Glutamatergic neuron (in vitro differentiated cells): ENCODE measurements around the gene SEMA4A. TPM values are rescaled to one million over a fixed set of nuclear protein-coding genes. Genes with fewer than 3 reads are reported as not detected.

ENCODE experiments used
- DNase-seq: peaks from one replicate; pipeline ENCODE4 v3.0.0; 2022
- H3K27ac Mint-ChIP-seq: one replicate; pipeline ENCODE4 v1.8.0; 2020; ENCODE audit warnings: mild to moderate bottlenecking, mixed read lengths, inconsistent platforms; ENCODE audit not compliant: unreplicated experiment
- H3K27me3 Mint-ChIP-seq: one replicate; pipeline ENCODE4 v1.8.0; 2020; ENCODE audit warnings: mild to moderate bottlenecking, moderate library complexity, mixed read lengths, inconsistent platforms; ENCODE audit not compliant: unreplicated experiment
- H3K36me3 Mint-ChIP-seq: one replicate; pipeline ENCODE4 v1.8.0; 2020; ENCODE audit warnings: mild to moderate bottlenecking, mixed read lengths, inconsistent platforms; ENCODE audit not compliant: unreplicated experiment
- H3K4me1 Mint-ChIP-seq: one replicate; pipeline ENCODE4 v1.8.0; 2020; ENCODE audit warnings: mild to moderate bottlenecking, low read depth, mixed read lengths, inconsistent platforms; ENCODE audit not compliant: unreplicated experiment
- H3K4me3 Mint-ChIP-seq: one replicate; pipeline ENCODE4 v1.8.0; 2020; ENCODE audit warnings: mild to moderate bottlenecking, mixed read lengths, inconsistent platforms; ENCODE audit not compliant: unreplicated experiment
- H3K9me3 Mint-ChIP-seq: one replicate; pipeline ENCODE4 v1.8.0; 2020; ENCODE audit warnings: mild to moderate bottlenecking, moderate library complexity, mixed read lengths, inconsistent platforms; ENCODE audit not compliant: unreplicated experiment
- total RNA-seq: library from RNA; stranded (reverse); fragmentation: NEBNext Ultra II Directional; extraction: Animal tissue kit (Norgen Biotek cat#: 25700); gene quantifications from one replicate; pipeline ENCODE4 v1.2.1, GENCODE V29; 2021; ENCODE audit not compliant: unreplicated experiment
- TF ChIP-seq, protein P1 (sequence below): fragments of 200-600 bp; sonication (generic); IDR thresholded peaks from one replicate; pipeline ENCODE4 v1.5.0; 2021; ENCODE audit not compliant: partially characterized antibody, unreplicated experiment

Gene SEMA4A
- total RNA-seq, 1 donor from 2014 or later: 4.0 TPM

DNA sequence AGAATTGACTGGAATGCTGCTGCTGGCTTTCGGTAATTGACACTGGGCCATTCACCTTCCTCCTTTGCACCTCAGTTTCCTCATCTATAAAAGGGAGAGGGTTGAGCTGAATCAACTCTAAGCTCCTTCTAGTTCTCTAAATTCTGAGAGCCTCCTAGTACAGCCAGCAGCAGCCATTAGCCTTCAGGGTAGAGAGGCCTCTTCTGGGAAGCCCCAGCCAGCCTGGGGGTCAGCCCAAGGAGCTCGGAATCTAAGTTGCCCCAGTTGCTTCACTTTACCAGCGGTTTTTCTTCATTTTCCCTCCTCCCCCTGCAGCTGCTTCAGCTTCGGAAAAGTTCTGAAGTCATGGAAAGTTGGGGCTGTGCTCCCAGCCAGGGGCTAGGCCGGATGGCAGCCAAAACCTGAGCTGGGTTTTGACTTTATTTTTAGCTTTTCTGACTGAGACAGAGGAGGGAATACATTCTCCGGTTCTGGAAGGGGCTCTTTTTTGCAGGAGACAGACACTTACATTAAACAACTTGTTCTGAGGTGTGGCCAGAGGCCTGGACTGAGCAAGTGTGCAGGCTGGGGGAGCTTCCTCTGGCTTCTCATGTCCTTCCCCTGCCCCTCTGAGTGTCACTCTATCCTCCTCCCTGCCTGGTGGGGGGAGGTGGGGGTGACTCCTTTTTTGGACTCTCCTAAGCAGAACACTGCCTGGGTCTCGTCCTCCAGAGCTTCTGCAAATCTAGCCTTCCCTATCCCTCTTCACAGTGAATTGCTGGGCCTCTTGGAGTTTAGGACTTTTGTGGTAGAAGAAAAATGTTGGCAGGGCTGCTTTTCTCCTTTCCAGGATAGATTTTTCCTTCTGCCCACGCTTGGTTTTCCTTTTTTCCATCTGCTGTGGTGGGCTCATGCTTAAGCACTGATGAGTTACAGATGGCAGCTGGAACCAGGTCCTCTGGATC lies 24.5 kb upstream of the SEMA4A start:
- no peaks in the 10 kb centered on the region for H3K36me3 Mint-ChIP-seq
- H3K27ac Mint-ChIP-seq: peak overlapping the region; percentile 43
- TF ChIP-seq, protein P1, sequence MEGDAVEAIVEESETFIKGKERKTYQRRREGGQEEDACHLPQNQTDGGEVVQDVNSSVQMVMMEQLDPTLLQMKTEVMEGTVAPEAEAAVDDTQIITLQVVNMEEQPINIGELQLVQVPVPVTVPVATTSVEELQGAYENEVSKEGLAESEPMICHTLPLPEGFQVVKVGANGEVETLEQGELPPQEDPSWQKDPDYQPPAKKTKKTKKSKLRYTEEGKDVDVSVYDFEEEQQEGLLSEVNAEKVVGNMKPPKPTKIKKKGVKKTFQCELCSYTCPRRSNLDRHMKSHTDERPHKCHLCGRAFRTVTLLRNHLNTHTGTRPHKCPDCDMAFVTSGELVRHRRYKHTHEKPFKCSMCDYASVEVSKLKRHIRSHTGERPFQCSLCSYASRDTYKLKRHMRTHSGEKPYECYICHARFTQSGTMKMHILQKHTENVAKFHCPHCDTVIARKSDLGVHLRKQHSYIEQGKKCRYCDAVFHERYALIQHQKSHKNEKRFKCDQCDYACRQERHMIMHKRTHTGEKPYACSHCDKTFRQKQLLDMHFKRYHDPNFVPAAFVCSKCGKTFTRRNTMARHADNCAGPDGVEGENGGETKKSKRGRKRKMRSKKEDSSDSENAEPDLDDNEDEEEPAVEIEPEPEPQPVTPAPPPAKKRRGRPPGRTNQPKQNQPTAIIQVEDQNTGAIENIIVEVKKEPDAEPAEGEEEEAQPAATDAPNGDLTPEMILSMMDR: no peak
- no peak overlapping the region for H3K4me3 Mint-ChIP-seq
- no peak for DNase-seq
- peaks cover 8% of the 10 kb centered on the region for H3K27me3 Mint-ChIP-seq
- H3K9me3 Mint-ChIP-seq: peaks cover 2% of the 10 kb centered on the region
- H3K4me1 Mint-ChIP-seq: peaks cover 14% of the 10 kb centered on the region

GRCh38 chr1:156129687-156130577 lies 23.5 kb upstream of the SEMA4A start:
- Mint-ChIP-seq H3K4me1 (peaks cover 14% of the 10 kb centered on the region), H3K4me3 (peak overlapping the region; percentile 45), H3K9me3 (peaks cover 2% of the 10 kb centered on the region), H3K27me3 (peaks cover 14% of the 10 kb centered on the region), H3K27ac (peak overlapping the region; percentile 71), H3K36me3 (no peaks in the 10 kb centered on the region)
- TF ChIP-seq, protein P1: peak; percentile 86
- peak; percentile 83 for DNase-seq

DNA sequence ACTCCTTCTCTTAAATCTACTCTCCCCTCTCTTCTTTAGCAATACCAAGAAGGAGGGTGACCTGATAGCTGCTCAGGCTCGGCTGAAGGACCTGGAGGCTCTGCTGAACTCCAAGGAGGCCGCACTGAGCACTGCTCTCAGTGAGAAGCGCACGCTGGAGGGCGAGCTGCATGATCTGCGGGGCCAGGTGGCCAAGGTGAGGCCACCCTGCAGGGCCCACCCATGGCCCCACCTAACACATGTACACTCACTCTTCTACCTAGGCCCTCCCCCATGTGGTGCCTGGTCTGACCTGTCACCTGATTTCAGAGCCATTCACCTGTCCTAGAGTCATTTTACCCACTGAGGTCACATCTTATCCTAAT lies 22.8 kb upstream of the SEMA4A start:
- Mint-ChIP-seq H3K4me3 (no peak overlapping the region), H3K27me3 (peaks cover 11% of the 10 kb centered on the region), H3K27ac (no peak overlapping the region), H3K4me1 (peaks cover 14% of the 10 kb centered on the region), H3K36me3 (no peaks in the 10 kb centered on the region), H3K9me3 (peaks cover 2% of the 10 kb centered on the region)
- TF ChIP-seq, protein P1: peak; percentile 43
- no peak for DNase-seq

- peaks cover 12% of the 10 kb centered on the region for H3K27me3 Mint-ChIP-seq
- H3K4me1 Mint-ChIP-seq: peaks cover 3% of the 10 kb centered on the region
- TF ChIP-seq, protein P1: no peak
- no peak overlapping the region for H3K4me3 Mint-ChIP-seq
- H3K9me3 Mint-ChIP-seq: peaks cover 2% of the 10 kb centered on the region
- no peak for DNase-seq
- no peak overlapping the region for H3K27ac Mint-ChIP-seq
- H3K36me3 Mint-ChIP-seq: no peaks in the 10 kb centered on the region
These were observed 18.5 kb upstream of the SEMA4A start for GRCh38 chr1:156134716-156135435.
